Endothelial cell of umbilical vein (primary cell): ENCODE results near the gene C1QTNF2. TPM values are rescaled to one million over a fixed set of nuclear protein-coding genes. Genes with fewer than 3 reads are reported as not detected.

Experiments used
- BruUV-seq: library from RNA; stranded (reverse); fragments of 400-500 nt; replicated peaks from 2 replicates; lab custom pipeline; 2021; lab: Mats Ljungman, UMichigan
- CTCF ChIA-PET: fragments of 300-600, 350-600 bp; sonication (Branson Sonifier 250); formaldehyde crosslinking; loops from one replicate; lab custom pipeline; 2021; ENCODE audit warnings: antibody characterized with exemption, inconsistent platforms; lab: Charles Lee
- POLR2A ChIA-PET: fragments of 300-600, 350-600 bp; sonication (Branson Sonifier 250); formaldehyde crosslinking; loops from one replicate; lab custom pipeline; 2021; ENCODE audit warnings: antibody characterized with exemption, inconsistent platforms; lab: Charles Lee
- DNase-seq: peaks from one replicate; pipeline ENCODE4 v3.0.0-alpha.2; 2011; ENCODE audit warnings: low read depth, low spot score
- FAIRE-seq: peaks from 2 replicates; lab custom pipeline; 2011; peaks lifted over from hg19 to GRCh38; lab: Jason Lieb, UNC
- H2AFZ ChIP-seq: 2 replicates; pipeline ENCODE4 v1.6.0; 2012; ENCODE audit warnings: low read depth, low read length, control low read depth, inconsistent platforms
- H3K27ac ChIP-seq: 2 replicates; pipeline ENCODE4 v1.5.1; 2011; ENCODE audit warnings: low read depth, mild to moderate bottlenecking, control low read depth, low read length, moderate library complexity; ENCODE audit not compliant: insufficient read depth
- H3K27me3 ChIP-seq, 2 experiments: 2 replicates each; pipeline versions ENCODE4 v1.6.0 to v1.6.1; 2011; ENCODE audit warnings: low read length in 2 of 2, mixed read lengths in 1 of 2; ENCODE audit not compliant: control insufficient read depth in 2 of 2, insufficient read depth in 2 of 2
- H3K36me3 ChIP-seq, 2 experiments: 2 replicates in 1 of 2; 3 replicates in 1 of 2; pipeline ENCODE4 v1.5.1; 2011; ENCODE audit warnings: low read length in 2 of 2, mild to moderate bottlenecking in 1 of 2, moderate library complexity in 1 of 2; ENCODE audit not compliant: control insufficient read depth in 2 of 2, insufficient read depth in 2 of 2; ENCODE audit errors: extremely low read depth in 1 of 2
- H3K4me1 ChIP-seq: 3 replicates; pipeline ENCODE4 v1.5.1; 2011; ENCODE audit warnings: mild to moderate bottlenecking, low read length; ENCODE audit not compliant: control insufficient read depth, insufficient read depth; ENCODE audit errors: extremely low read depth
- H3K4me2 ChIP-seq: 2 replicates; pipeline ENCODE4 v1.6.1; 2011; ENCODE audit warnings: low read length, control low read depth, mixed read lengths; ENCODE audit not compliant: insufficient read depth
- H3K4me3 ChIP-seq, 3 experiments: fragments of 200-600 bp in 1 of 3; sonication (generic), shearing (Covaris generic) in 1 of 3; replicated peaks in 1 of 3; 2 replicates each; pipeline ENCODE4 v1.5.1; 2011 to 2016; ENCODE audit warnings: control low read depth in 3 of 3, low read length in 3 of 3, mild to moderate bottlenecking in 2 of 3, inconsistent platforms in 1 of 3, low read depth in 1 of 3, moderate library complexity in 1 of 3; ENCODE audit not compliant: insufficient read depth in 1 of 3
- H3K79me2 ChIP-seq: 2 replicates; pipeline ENCODE4 v1.6.0; 2012; ENCODE audit warnings: low read length, inconsistent platforms; ENCODE audit not compliant: control insufficient read depth, insufficient read depth
- H3K9ac ChIP-seq: replicated peaks from 2 replicates; pipeline ENCODE3; 2011; ENCODE audit warnings: low read length, control low read depth; ENCODE audit not compliant: insufficient read depth; ENCODE audit errors: extremely low read depth
- H3K9me1 ChIP-seq: replicated peaks from 3 replicates; pipeline ENCODE4 v1.6.0; 2011; ENCODE audit warnings: mild to moderate bottlenecking, low read length; ENCODE audit not compliant: control insufficient read depth, insufficient read depth; ENCODE audit errors: extremely low read depth
- H3K9me3 ChIP-seq: replicated peaks from 2 replicates; pipeline ENCODE4 v1.5.1; 2012; ENCODE audit warnings: low read length, inconsistent platforms; ENCODE audit not compliant: control insufficient read depth, insufficient read depth
- H4K20me1 ChIP-seq: replicated peaks from 2 replicates; pipeline ENCODE3; 2011; ENCODE audit warnings: mild to moderate bottlenecking, low read length; ENCODE audit not compliant: control insufficient read depth, insufficient read depth; ENCODE audit errors: extremely low read depth
- EZH2 ChIP-seq: IDR thresholded peaks from 2 replicates; pipeline ENCODE4 v1.6.1; 2012; ENCODE audit warnings: borderline replicate concordance, low read depth, mild to moderate bottlenecking, moderate library complexity, low read length, inconsistent platforms; ENCODE audit not compliant: severe bottlenecking
- FOS ChIP-seq: IDR thresholded peaks from 2 replicates; pipeline ENCODE4 v1.6.1; 2011; ENCODE audit warnings: mild to moderate bottlenecking, low read length, moderate library complexity, borderline replicate concordance; ENCODE audit not compliant: insufficient read depth
- GATA2 ChIP-seq: IDR thresholded peaks from 2 replicates; pipeline ENCODE4 v1.7.0; 2011; ENCODE audit warnings: low read depth, mild to moderate bottlenecking, moderate library complexity, mixed read lengths, low read length; ENCODE audit not compliant: insufficient read length, insufficient read depth
- JUN ChIP-seq: IDR thresholded peaks from 2 replicates; pipeline ENCODE4 v1.6.1; 2011; ENCODE audit warnings: borderline replicate concordance, low read depth; ENCODE audit not compliant: insufficient read length, insufficient read depth
- MYC ChIP-seq: IDR thresholded peaks from one replicate; pipeline ENCODE4 v1.6.1; 2011; ENCODE audit warnings: mild to moderate bottlenecking, low read depth, low read length
- POLR2A ChIP-seq: IDR thresholded peaks from 2 replicates; pipeline ENCODE4 v1.6.1; 2012; ENCODE audit warnings: low read depth, mild to moderate bottlenecking, control low read depth, low read length
- POLR2AphosphoS5 ChIP-seq: IDR thresholded peaks from 2 replicates; pipeline ENCODE4 v1.6.1; 2012; ENCODE audit warnings: low read depth, mild to moderate bottlenecking, control low read depth, low read length, moderate library complexity; ENCODE audit not compliant: insufficient read depth
- dilution Hi-C: fragments of 300-500 bp; cut with MboI; formaldehyde crosslinking; loops from one replicate; pipeline ENCODE4 v1.15.0; 2019; ENCODE audit warnings: low sequenced_read_pairs; ENCODE audit not compliant: extremely low pct_ligation_motif_present
- intact Hi-C: fragments of 100-400 bp; cut with micrococcal nuclease; formaldehyde crosslinking; loops from one replicate; pipeline ENCODE4 v1.10.0; 2022
- polyA plus RNA-seq, 4 experiments: library from polyadenylated mRNA; depleted of rRNA in 3 of 4; stranded (reverse) in 3 of 4; unstranded in 1 of 4; fragments of >200 nt; gene quantifications; 2 replicates each; pipeline versions ENCODE4 v1.2.1 to v1.2.3, GENCODE V29; 2011 to 2012; ENCODE audit warnings: missing spikeins in 1 of 4
- total RNA-seq: library from RNA; stranded (reverse); gene quantifications from 2 replicates; pipeline ENCODE4 v1.2.3, GENCODE V29; 2021
- TF ChIP-seq, protein P1 (sequence below): IDR thresholded peaks from 2 replicates; pipeline ENCODE4 v1.6.1; 2011; ENCODE audit not compliant: insufficient read depth, insufficient read length
- TF ChIP-seq, protein P2 (sequence below), 2 donors: IDR thresholded peaks; 1 replicate in 1 of 2; 2 replicates in 1 of 2; pipeline ENCODE4 v1.5.1; 2011; ENCODE audit warnings: low read length in 2 of 2, mild to moderate bottlenecking in 2 of 2, moderate library complexity in 2 of 2, control low read depth in 1 of 2, inconsistent platforms in 1 of 2, low read depth in 1 of 2; ENCODE audit not compliant: insufficient read depth in 1 of 2; ENCODE audit errors: extremely low read depth in 1 of 2

The C1QTNF2 gene
- total and polyA plus RNA-seq, 2 donors (not counting 3 experiments of a cell fraction or from before 2014, with no cell fraction given): 0.52 to 0.53 TPM

DNA sequence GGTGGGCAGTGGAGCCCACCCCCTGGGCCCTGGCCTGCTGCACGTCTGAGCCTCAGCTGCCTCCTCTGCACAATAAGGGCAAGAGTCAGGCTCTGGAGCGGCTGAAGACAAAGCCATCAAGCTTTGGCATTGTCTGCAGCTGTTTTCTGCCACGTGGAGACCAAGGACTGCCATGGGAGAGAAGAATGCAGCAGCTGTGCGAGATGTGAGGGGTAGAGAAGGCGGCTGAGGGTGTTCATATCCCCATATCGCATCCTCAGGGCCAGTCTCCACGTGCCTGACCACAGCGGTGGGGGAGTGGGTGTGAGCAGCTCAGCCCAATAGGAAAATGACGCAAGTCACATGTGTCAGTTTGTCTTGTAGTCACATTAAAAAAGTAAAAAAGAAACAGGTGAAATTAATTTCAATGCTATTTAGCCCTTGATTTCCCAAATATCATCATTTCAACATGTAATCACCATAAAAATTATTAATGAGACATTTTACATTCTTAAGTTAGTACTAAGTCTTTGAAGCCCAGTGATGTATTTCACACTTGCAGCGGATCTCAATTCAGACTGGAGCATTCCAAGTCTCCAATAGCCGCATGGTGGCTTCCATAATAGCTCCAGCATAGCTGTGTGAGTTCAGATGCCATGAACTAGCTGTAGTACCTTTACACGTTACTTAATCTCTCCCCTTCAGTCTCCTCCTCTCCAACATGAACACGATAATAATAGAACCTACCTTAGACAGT, 6.6 kb downstream of the C1QTNF2 start:
- DNase-seq (no peak), FAIRE-seq (no peak)
- no TSS peak for BruUV-seq
- no peak overlapping the region for H3K9ac ChIP-seq
- no peaks in the 10 kb centered on the region for H3K9me1 ChIP-seq
- TF ChIP-seq POLR2AphosphoS5 (no peak), POLR2A (no peak), FOS (no peak), MYC (no peak), JUN (no peak), EZH2 (no peak), GATA2 (no peak)
- TF ChIP-seq, protein P1, sequence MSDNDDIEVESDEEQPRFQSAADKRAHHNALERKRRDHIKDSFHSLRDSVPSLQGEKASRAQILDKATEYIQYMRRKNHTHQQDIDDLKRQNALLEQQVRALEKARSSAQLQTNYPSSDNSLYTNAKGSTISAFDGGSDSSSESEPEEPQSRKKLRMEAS: no peak
- TF ChIP-seq, protein P2, sequence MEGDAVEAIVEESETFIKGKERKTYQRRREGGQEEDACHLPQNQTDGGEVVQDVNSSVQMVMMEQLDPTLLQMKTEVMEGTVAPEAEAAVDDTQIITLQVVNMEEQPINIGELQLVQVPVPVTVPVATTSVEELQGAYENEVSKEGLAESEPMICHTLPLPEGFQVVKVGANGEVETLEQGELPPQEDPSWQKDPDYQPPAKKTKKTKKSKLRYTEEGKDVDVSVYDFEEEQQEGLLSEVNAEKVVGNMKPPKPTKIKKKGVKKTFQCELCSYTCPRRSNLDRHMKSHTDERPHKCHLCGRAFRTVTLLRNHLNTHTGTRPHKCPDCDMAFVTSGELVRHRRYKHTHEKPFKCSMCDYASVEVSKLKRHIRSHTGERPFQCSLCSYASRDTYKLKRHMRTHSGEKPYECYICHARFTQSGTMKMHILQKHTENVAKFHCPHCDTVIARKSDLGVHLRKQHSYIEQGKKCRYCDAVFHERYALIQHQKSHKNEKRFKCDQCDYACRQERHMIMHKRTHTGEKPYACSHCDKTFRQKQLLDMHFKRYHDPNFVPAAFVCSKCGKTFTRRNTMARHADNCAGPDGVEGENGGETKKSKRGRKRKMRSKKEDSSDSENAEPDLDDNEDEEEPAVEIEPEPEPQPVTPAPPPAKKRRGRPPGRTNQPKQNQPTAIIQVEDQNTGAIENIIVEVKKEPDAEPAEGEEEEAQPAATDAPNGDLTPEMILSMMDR (IDR thresholded peaks at IDR 0.05; ENCODE audit: extremely low read depth in 1 of 2, insufficient read depth in 1 of 2, low read depth in 1 of 2, low read length in 2 of 2): no peak
- H3K4me2 ChIP-seq: no peak overlapping the region
- H3K4me3 ChIP-seq: no peak overlapping the region
- dilution Hi-C loops (no loop called here), intact Hi-C loops (no loop called here)
- H3K27ac ChIP-seq: no peak overlapping the region
- H3K27me3 ChIP-seq: peaks cover 4 to 10% of the 10 kb centered on the region in 2 experiments
- no peaks in the 10 kb centered on the region for H3K36me3 ChIP-seq
- no peaks in the 10 kb centered on the region for H3K4me1 ChIP-seq
- ChIA-PET POLR2A (no interaction called here), CTCF (interaction anchor here (0.8 to 1.1 kb wide), 2 partner anchors 18 to 342 kb away, joined by 3 read pairs; no protein-coding TSS in a partner anchor)
- H4K20me1 ChIP-seq: no peaks in the 10 kb centered on the region
- H3K9me3 ChIP-seq: no peaks in the 10 kb centered on the region
- H2AFZ ChIP-seq: no peak overlapping the region
- H3K79me2 ChIP-seq: no peaks in the 10 kb centered on the region
